AG09319 (cell line): ENCODE data around the gene RANBP17.

ENCODE experiments used
- DNase-seq: peaks from one replicate; pipeline ENCODE4 v3.0.0-alpha.2; 2010; ENCODE audit warnings: low read depth; ENCODE audit errors: extremely low read depth
- CTCF ChIP-seq: IDR thresholded peaks from 2 replicates; pipeline ENCODE4 v1.5.1; 2011; ENCODE audit warnings: low read depth, mild to moderate bottlenecking, inconsistent platforms, low read length, moderate library complexity

Gene RANBP17

DNA sequence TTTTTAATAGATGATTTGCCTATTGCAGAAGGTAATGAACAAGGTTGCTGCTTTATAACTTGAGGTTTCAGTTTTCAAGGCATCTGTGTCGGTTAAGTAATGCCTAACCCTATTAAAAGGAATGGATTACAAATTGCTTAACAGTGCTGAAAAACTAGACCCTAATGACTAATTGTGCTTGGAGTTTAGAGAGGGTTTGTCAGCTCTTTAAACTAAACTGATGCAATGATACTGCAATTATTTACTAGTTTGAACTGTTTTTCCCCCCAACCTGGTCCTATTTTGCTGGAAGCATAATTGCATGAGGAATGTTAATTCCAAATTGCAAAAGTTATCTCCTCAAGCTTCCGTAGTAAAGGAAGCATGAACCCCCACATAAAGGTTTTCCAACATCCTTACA is 407.9 kb downstream of the RANBP17 start:
- no peak for TF ChIP-seq CTCF
- peak; percentile 53 for DNase-seq

DNA sequence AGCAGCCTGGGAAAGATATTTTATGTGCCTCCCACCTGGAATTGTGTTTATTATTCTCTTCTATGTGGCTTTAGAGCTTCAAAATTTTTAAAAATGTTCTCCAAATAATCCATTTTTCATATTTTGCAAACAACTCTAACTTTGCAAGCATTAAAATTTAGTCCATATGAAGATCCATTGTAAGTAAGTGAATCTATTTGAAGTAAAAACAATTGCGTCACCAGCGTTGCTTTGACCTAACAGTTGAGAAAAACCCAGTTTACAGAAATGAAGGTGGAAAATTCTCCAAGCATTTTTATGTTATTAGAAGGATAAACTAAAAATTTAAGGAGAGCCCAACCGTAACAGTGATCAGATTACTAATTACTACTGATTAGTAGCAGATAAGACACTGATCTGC is 408.3 kb downstream of the RANBP17 start:
- no peak for TF ChIP-seq CTCF

DNA sequence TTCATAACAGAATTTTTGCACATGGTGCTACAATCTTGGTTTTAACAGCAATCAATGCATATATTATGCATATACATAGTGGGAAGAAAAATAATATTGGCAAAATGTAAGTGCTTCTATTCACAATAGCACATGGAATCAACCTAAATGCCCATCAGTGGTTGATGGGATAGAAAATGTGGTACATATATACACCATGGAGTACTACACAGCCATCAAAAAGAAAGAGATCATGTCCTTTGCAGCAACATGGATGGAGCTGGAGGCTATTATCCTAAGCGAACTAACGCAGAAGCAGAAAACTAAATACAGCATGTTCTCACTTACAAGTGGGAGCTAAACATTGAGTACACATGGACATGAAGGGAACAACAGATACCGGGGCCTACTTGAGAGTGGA is 410.0 kb downstream of the RANBP17 start:
- TF ChIP-seq CTCF, result no peak
- no peak for DNase-seq

More for the DNA sequence above, 408.3 kb downstream of the RANBP17 start:
- DNase-seq, result no peak

DNA sequence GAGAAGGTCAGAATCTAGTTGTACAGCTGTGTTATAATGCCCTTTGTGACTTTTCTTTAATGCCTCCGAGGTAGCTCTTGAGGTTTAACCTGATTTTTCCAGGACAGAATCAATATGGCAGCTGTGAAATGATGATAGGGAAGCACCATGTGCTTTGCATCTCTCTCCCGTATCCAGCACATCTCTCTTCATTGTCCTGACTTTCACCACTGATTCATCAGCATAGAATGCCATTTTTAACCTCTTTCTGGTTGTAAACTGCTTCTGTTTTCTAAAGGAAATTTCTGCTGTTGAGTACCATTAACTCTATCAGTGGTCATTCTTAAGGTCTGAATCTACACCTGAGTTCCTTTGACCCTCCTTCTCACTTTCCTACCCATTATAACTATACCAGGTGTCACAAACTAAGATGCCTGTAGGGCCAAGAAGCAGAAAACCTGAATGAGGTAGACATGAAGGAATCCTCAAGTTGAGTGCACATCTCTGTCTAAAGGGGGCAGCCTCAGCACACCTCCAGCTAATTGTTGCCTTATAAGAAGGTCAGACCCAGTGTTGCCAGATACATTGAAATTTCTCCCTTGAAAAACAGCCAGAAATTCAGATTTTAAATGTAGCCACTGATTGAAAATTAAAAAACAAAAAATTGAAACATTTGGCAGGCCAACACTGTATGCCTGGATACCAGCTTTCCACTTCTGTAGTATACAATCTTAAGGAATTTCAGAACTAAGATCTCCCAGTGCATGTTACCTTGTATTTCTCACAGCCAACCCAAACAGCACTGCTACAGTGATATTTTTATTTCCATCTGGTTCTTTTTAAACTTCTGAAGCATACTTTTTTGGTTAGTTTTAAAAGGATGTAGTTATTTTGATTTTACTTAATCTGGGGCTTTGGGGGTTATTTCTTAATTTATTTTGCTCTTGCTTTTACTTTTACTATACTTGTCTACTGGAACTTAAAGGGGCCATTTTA is 411.5 kb downstream of the RANBP17 start:
- TF ChIP-seq CTCF, result peak; percentile 34
- no peak for DNase-seq

DNA sequence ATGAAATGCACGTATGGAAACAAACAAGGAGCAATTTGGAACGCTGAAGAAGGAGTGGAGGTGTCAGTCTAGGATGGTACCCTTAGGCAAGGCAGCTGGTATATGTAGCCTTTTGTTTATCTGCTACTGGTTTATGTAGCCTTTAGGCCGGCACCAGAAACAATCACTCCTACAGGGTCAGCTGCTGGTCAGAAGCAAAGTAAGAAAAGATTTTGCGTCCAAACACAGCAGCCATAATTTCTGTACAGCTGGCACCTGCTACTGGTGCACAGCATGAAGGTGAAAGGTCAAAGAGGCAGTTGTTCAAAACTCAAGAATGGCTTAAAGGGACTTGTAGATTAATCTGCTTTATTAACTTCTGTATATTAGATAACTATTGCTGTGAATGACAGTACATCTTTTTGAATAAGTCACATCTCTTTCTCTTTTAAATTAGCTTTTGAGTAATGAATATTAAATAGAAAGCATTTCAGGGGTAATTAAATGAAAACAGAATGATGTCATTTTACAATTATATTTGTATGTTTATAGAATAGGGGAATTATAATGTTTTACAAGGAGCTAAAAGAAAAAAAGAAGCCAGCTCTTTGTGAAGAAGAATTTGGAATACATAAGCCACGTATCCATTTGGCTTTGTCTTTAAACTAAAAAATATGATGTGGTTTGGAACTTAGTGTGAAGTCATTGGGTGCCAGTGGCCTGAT is 414.2 kb downstream of the RANBP17 start:
- TF ChIP-seq CTCF, result no peak
- DNase-seq, result no peak

- DNase-seq, result no peak
- no peak for TF ChIP-seq CTCF
Observed at GRCh38 chr5:171283753-171284152, 421.9 kb downstream of the RANBP17 start.

GRCh38 chr5:171285465-171285864 is 423.6 kb downstream of the RANBP17 start:
- no peak for DNase-seq
- no peak for TF ChIP-seq CTCF
